LNCAP (cell line): Measurements from ENCODE around the gene OR5W2.

Experiments used
- TF ChIP-seq, protein P1 (sequence below): fragments of 450-650 bp; IDR thresholded peaks from 2 replicates; pipeline ENCODE4 v1.5.1; 2017; ENCODE audit warnings: mild to moderate bottlenecking

OR5W2 gene

DNA sequence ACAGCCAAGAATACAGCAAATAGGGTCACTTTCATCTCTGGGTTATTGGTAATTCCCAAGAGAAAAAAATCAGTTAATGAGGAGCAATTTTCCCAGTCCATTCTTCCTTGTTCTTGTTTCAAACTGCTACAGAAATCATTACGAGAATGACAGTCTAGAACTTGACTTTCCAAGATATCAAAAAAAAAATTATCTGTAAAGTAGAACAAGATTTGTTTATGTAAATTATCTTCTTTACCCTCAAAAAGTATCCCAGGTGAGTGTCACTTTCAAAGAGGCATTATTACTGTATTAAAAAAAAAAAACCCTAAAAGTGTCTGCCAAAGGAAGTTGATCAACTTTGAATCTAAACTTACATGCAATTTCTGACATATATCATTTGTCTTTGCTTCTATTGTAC lies at the start of gene OR5W2:
OR5W2 (minus strand) TSS at position 101 of the 400 bp plus-strand sequence; CDS start at position 101, 0 bp downstream.
- TF ChIP-seq, protein P1, sequence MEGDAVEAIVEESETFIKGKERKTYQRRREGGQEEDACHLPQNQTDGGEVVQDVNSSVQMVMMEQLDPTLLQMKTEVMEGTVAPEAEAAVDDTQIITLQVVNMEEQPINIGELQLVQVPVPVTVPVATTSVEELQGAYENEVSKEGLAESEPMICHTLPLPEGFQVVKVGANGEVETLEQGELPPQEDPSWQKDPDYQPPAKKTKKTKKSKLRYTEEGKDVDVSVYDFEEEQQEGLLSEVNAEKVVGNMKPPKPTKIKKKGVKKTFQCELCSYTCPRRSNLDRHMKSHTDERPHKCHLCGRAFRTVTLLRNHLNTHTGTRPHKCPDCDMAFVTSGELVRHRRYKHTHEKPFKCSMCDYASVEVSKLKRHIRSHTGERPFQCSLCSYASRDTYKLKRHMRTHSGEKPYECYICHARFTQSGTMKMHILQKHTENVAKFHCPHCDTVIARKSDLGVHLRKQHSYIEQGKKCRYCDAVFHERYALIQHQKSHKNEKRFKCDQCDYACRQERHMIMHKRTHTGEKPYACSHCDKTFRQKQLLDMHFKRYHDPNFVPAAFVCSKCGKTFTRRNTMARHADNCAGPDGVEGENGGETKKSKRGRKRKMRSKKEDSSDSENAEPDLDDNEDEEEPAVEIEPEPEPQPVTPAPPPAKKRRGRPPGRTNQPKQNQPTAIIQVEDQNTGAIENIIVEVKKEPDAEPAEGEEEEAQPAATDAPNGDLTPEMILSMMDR: no peak

DNA sequence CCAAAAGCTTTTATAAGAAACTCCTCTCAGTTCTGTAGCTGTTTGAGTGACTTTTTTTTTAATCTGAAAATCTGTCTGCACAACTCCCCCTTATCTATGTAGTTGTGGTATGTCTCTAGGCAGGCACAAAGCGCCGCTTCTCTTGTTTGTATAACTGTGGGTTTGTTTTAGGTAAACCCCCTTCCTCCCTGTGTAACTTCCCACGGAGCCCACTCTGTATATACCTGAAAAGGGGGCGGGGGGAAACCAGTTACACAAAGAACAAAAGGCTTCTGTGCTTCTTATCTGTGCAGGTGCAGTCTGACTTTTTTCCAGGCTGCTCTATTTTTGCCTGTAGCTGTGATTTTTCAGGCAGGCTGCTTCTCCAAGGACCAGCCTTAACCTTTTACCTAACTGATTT lies 42.1 kb upstream of the OR5W2 start:
- TF ChIP-seq, protein P1: no peak

DNA sequence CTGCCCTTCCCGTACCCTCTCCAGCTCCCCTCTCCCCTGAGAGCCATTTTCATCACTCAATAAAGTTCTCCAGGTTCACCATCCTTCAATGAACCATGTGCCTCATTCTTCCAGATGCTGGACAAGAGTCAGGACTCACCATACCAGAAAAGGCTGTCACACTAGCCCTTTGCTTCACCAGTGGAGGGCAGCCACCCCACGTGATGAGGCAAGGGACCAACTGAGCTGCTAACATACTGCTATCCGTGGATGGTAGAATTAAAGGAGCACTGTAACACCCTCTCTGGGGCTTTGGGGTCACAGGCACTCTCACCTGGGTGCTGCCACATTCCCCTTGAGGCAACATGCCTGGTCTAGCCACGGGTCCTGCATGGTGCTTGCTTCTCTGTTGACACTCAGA lies 34.9 kb upstream of the OR5W2 start:
- TF ChIP-seq, protein P1: no peak

DNA sequence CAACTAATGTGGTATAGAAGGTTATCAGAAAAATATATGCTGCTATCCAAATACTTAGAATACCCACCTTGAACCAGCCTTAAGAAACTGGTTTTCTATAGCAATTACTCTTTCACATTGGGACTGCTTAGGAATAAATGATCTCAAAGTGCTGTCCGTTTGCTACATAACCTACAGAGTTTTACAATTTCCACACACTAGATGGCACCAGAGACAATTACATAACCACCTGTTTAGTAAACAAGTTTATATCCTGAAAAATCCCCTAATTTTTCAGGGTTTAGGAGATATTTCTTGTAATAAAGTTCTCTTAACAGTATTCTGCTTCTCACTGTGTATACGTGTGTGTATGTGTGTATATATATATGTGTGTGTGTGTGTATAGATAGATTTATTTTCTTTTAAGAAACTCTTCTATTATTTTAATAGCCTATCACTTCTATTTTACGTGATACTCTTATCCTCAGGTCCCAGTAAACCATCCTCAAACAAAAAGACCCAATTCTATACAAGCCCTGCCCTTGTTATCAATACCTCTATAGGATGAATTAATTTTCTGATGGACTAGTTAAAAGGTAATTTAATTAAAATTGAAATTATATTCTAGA lies 28.5 kb upstream of the OR5W2 start:
- TF ChIP-seq, protein P1: peak; percentile 57

GRCh38 chr11:55936300-55936699 lies 21.9 kb upstream of the OR5W2 start, which contains the start of gene OR5I1:
Gene OR5I1, minus strand, starts transcription at chr11:55936400. Its CDS starts 0 bp downstream, at chr11:55936400.
- TF ChIP-seq, protein P1: no peak

GRCh38 chr11:55920537-55920936 lies 6.2 kb upstream of the OR5W2 start:
- TF ChIP-seq, protein P1: no peak

GRCh38 chr11:55902308-55902707 lies 12.1 kb downstream of the OR5W2 start:
- TF ChIP-seq, protein P1: no peak

GRCh38 chr11:55895216-55895615 lies 19.2 kb downstream of the OR5W2 start:
- TF ChIP-seq, protein P1: no peak
